Hindlimb muscle (tissue), 1 donor: ENCODE data around the gene TCF7L2. TPM values are rescaled to one million over a fixed set of nuclear protein-coding genes. Genes with fewer than 3 reads are reported as not detected.
"Not testable (repeated sequence)": the region's sequence is repeated elsewhere in the genome, so short reads cannot be mapped to it uniquely, and the experiment has no call there.

Experiments used
- DNase-seq: peaks from one replicate; pipeline ENCODE4 v3.0.0-alpha.2; 2013
- polyA plus RNA-seq: library from polyadenylated mRNA; unstranded; fragments of 120-200 nt; gene quantifications from one replicate; pipeline ENCODE4 v1.2.1, GENCODE V29; 2013; ENCODE audit not compliant: insufficient read length

The TCF7L2 gene
- polyA plus RNA-seq, 1 donor = 55.8 TPM

DNA sequence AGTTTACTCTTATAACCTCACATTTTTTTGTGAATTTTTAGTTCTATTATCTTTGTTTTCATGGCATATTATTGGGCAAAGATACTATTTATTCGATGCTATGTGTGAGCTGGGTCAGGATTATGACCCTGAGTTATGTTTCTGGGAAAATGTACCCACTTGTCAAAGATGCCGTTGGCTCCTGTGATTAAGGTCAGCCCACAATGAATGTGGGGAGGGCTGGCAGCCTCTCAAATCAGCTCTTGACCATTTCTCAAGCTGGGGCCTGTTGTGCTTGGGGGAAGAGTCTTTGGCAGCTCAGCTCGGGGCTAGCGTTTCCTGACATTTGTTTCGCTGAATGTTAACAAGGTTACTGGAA lies 97.5 kb downstream of the TCF7L2 start:
- DNase-seq = no peak

GRCh38 chr10:113047963-113048781 lies 98.1 kb downstream of the TCF7L2 start:
- no peak for DNase-seq

DNA sequence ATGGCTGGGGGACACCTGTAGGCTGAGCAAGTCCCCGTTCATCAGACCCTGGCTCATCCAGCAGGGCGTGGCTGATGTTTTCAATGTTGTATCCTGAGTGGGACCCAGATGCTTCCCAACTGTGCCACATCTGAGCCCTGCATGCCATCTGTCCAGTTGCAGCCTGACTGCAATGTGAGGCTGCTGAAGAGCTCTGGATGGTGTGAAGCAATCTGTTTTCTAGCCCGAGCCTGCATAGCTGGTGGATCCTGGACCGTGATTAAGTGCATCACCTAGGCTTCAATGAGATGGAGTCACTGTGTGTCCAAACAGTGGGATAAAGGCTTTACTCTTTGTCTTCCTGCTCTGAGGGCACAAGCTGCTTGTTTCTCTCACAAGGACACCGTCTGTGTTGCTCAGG lies 99.8 kb downstream of the TCF7L2 start:
- no peak for DNase-seq

- DNase-seq = no peak
Measured at GRCh38 chr10:113052076-113052830, 102.2 kb downstream of the TCF7L2 start.

DNA sequence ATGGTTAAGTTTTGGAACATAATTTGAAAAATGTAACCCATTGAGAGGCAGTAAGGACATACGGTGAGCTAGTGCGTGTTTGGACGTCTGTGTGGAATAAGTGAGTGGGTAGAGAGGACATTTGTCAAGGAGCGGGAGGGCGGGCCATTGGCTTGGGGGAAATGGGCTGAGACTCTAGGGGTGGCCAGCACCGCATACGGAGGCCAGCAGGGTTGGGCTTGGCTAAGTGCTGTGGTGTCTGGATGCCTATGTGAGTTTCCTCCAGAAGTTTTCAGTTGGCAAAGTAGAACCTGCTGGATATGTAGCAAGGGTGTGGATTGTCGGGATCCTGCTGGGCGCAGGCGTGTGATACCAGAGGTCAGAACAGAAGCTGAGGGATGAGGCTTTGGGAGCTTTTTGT lies 103.0 kb downstream of the TCF7L2 start:
- DNase-seq = no peak

DNA sequence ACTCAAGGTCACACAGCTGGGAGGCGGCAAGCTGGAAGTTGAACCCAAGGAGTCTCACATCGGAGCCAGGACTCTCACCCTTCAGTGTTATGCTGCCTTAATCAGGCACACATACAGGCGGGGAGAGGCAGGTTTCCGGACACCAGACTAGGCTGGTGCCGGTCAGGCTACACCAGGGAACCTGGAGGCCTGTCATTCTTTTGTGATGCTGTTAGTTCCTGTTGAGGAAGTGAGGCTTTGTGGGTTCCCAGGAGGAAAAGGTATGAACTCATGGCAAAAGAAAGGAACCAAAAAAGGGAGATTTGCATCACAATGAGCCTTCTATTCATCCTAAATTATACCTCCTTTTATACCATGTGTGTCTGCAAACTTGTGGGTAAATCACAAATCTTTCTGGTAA lies 103.8 kb downstream of the TCF7L2 start:
- no peak for DNase-seq

GRCh38 chr10:113055458-113055857 lies 105.4 kb downstream of the TCF7L2 start:
- DNase-seq = no peak

GRCh38 chr10:113056030-113056429 lies 106.0 kb downstream of the TCF7L2 start:
- no peak for DNase-seq

GRCh38 chr10:113056441-113057021 lies 106.5 kb downstream of the TCF7L2 start:
- DNase-seq = no peak

- no peak for DNase-seq
Measured at GRCh38 chr10:113057948-113058522, 108.0 kb downstream of the TCF7L2 start.

DNA sequence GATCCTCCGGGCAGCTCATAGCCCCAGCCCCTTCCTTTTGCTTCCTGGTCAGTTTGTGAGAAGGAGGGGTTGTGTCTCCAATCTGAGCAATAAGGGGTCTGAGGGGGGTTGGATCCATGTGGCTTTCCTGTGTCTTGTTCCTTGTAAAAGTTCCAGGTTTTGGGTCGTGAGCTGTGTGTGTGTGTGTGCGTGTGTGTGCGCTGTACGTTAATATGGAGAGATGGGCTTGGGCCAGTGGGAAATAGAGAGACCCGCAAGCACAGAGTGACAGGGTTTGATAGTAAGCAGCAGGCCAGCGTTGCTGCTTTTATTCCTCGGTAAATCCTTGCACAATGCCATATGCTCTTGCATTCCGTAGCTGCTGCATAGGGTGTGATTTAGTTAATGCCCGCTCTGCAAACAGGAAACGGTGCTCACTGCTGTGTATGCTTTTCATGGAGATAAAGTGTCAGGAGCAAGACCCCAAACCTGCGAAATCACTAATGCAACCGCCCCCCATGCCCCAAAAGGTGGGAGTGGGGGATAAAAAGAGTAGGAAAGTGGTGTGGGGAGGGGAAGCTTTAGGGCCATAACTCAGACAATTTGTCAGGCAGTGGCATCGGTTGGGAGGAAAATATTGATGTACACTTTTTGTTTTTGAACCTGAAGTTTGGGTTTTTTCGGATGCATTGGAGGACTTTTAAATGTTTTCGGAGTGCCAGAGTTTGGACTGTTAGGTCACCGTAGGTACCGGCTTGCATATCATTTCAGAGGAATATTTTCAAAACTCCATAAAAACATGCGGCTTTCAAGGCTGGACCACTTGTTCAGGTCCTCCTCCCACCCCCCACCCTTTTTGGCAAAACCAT lies 108.7 kb downstream of the TCF7L2 start:
- no peak for DNase-seq

GRCh38 chr10:113059371-113059780 lies 109.3 kb downstream of the TCF7L2 start:
- no peak for DNase-seq

GRCh38 chr10:113060201-113061053 lies 110.4 kb downstream of the TCF7L2 start:
- no peak for DNase-seq

GRCh38 chr10:113061054-113061430 lies 111.0 kb downstream of the TCF7L2 start:
- DNase-seq = no peak

- no peak for DNase-seq
Measured at GRCh38 chr10:113061557-113061956, 111.5 kb downstream of the TCF7L2 start.

GRCh38 chr10:113063043-113063967 lies 113.3 kb downstream of the TCF7L2 start:
- no peak for DNase-seq

DNA sequence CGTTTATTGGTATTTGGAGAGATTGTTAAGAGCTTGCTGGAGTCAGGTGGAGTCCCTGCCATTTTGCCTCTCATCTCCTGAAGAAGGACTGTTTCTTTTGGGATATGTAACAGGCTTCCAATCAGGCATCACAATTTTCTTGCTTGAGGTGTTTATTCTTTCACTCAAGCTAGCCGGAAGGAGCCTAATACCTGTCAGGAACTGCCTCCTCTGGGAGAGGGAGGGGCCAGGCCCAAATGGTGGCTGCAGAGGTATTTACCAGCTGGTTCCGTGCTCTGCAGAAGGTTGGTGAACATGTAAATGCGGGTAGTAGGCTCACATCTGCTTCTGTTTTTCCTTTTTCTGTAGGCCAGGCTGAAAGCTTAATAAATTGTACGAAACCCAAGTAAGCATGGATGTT lies 114.0 kb downstream of the TCF7L2 start:
- DNase-seq = no peak

DNA sequence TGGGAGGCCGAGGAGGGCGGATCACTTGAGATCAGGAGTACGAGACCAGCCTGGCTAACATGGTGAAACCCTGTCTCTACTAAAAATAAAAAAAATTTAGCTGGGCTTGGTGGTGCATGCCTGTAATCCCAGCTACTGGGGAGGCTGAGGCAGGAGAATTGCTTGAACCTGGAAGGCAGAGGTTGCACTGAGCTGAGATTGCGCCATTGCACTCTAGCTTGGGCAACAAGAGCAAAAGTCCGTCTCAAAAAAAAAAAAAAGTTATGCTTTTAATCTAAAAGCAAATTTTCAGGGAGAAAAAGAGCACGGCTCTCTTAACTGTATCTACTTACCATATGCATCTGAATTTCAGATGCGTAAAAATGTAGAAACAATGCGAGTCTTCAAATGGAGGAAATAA lies 116.1 kb downstream of the TCF7L2 start:
- DNase-seq = not testable (repeated sequence)

DNA sequence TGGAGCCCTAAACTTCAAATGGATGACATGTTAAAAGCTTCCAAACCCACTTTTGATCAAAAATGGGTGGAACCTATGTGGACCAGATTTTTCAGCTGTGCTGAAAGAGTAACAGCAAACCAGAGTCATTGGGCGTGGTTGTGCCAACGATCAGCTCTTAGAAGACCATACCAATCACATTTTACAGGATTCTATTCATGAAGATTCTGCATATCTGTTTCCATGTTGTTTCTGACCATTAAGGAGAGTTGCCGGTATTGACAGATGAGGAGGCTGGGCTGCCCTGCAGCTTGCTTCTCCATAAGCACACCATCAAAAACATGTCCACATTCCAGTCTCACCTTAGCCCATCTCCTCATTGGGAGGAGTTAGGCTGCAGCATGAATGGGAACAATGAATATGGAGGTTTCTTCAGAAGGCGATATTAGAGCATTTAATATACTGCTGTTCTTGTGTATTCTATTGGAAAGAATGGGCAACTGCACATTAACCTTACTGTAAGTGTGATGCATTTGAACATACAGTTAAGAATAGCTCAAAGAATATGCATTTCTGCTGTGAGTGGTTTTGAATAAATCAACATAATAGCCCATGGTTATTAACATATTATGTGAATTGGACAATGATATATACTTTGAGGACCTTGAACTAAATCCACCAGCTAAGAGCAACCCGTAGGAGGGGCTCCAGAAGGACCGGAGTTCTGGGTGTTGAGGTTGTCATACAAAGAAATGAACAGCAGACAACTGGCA lies 116.7 kb downstream of the TCF7L2 start:
- no peak for DNase-seq
